Mucosa of rectum (tissue), 2 donors: ENCODE results near the gene PPP1R12B.
A peak's percentile ranks its signal among the peaks of the same experiment; 100 is the strongest.

Source experiments
- H3K27ac ChIP-seq, 2 donors: one replicate each; pipeline ENCODE4 v1.7.0; 2013; ENCODE audit warnings: inconsistent platforms in 2 of 2, low read depth in 2 of 2, low read length in 2 of 2
- H3K27me3 ChIP-seq, 2 donors: one replicate each; pipeline ENCODE4 v1.7.0; 2013; ENCODE audit warnings: low read length in 2 of 2; ENCODE audit not compliant: control insufficient read depth in 2 of 2, insufficient read depth in 2 of 2
- H3K36me3 ChIP-seq, 2 donors: one replicate each; pipeline ENCODE4 v1.7.0; 2013; ENCODE audit warnings: low read length in 2 of 2; ENCODE audit not compliant: control insufficient read depth in 2 of 2, insufficient read depth in 2 of 2
- H3K4me1 ChIP-seq, 2 donors: one replicate each; pipeline ENCODE4 v1.7.0; 2013; ENCODE audit warnings: low read length in 2 of 2, mild to moderate bottlenecking in 1 of 2; ENCODE audit not compliant: control insufficient read depth in 2 of 2, insufficient read depth in 2 of 2
- H3K4me3 ChIP-seq, 2 donors: one replicate each; pipeline ENCODE4 v1.7.0; 2013; ENCODE audit warnings: low read length in 2 of 2
- H3K9ac ChIP-seq, 2 donors: one replicate each; pipeline ENCODE4 v1.7.0; 2013; ENCODE audit warnings: low read length in 2 of 2, low read depth in 1 of 2, mild to moderate bottlenecking in 1 of 2
- H3K9me3 ChIP-seq, 2 donors: one replicate each; pipeline ENCODE4 v1.7.0; 2013; ENCODE audit warnings: low read length in 2 of 2; ENCODE audit not compliant: control insufficient read depth in 2 of 2
- donor health status: healthy.
- donor health status: Normal muscosa, but diverticular disease.

PPP1R12B gene

GRCh38 chr1:202348509-202349205 is at the start of gene PPP1R12B:
Gene PPP1R12B (plus strand): TSS chr1:202348699. CDS start chr1:202348852, 153 bp downstream.
- peak within 1 kb of the TSS; percentile 91 to 92 for H3K9ac ChIP-seq
- peak within 1 kb of the TSS; percentile 89 to 90 for H3K27ac ChIP-seq
- H3K36me3 ChIP-seq, result no peaks in the 10 kb centered on the region
- peaks cover 5 to 7% of the 10 kb centered on the region in 2 donors for H3K4me1 ChIP-seq
- no peaks in the 10 kb centered on the region for H3K9me3 ChIP-seq
- peak within 1 kb of the TSS; percentile 98 for H3K4me3 ChIP-seq
- no peaks in the 10 kb centered on the region for H3K27me3 ChIP-seq

- no peaks in the 10 kb centered on the region for H3K36me3 ChIP-seq
- H3K9ac ChIP-seq, result no peak overlapping the region
- no peaks in the 10 kb centered on the region for H3K9me3 ChIP-seq
- no peak overlapping the region for H3K27ac ChIP-seq
- no peak overlapping the region for H3K4me3 ChIP-seq
- no peaks in the 10 kb centered on the region for H3K4me1 ChIP-seq
- no peaks in the 10 kb centered on the region for H3K27me3 ChIP-seq
Observed at GRCh38 chr1:202302166-202302565, 46.3 kb upstream of the PPP1R12B start.

GRCh38 chr1:202304375-202304774 is 44.1 kb upstream of the PPP1R12B start:
- Histone ChIP-seq H3K27me3 (no peaks in the 10 kb centered on the region), H3K9me3 (no peaks in the 10 kb centered on the region), H3K27ac (no peak overlapping the region), H3K4me3 (no peak overlapping the region), H3K36me3 (no peaks in the 10 kb centered on the region), H3K4me1 (no peaks in the 10 kb centered on the region), H3K9ac (no peak overlapping the region)

- no peaks in the 10 kb centered on the region for H3K27me3 ChIP-seq
- H3K36me3 ChIP-seq, result no peaks in the 10 kb centered on the region
- no peak overlapping the region for H3K27ac ChIP-seq
- H3K9ac ChIP-seq, result no peak overlapping the region
- H3K4me3 ChIP-seq, result no peak overlapping the region
- no peaks in the 10 kb centered on the region for H3K4me1 ChIP-seq
- no peaks in the 10 kb centered on the region for H3K9me3 ChIP-seq
Observed at GRCh38 chr1:202305168-202305567, 43.3 kb upstream of the PPP1R12B start.

- Histone ChIP-seq H3K4me1 (no peaks in the 10 kb centered on the region), H3K4me3 (no peak overlapping the region), H3K9me3 (no peaks in the 10 kb centered on the region), H3K27ac (no peak overlapping the region), H3K9ac (no peak overlapping the region), H3K27me3 (no peaks in the 10 kb centered on the region), H3K36me3 (no peaks in the 10 kb centered on the region)
Observed at GRCh38 chr1:202306535-202307345, 41.8 kb upstream of the PPP1R12B start.

GRCh38 chr1:202310071-202310725 is 38.3 kb upstream of the PPP1R12B start:
- Histone ChIP-seq H3K4me3 (no peak overlapping the region), H3K9me3 (no peaks in the 10 kb centered on the region), H3K27me3 (no peaks in the 10 kb centered on the region), H3K36me3 (no peaks in the 10 kb centered on the region), H3K4me1 (no peaks in the 10 kb centered on the region), H3K9ac (no peak overlapping the region), H3K27ac (no peak overlapping the region)

- H3K9ac ChIP-seq, result no peak overlapping the region
- H3K4me3 ChIP-seq, result no peak overlapping the region
- H3K27me3 ChIP-seq, result no peaks in the 10 kb centered on the region
- no peaks in the 10 kb centered on the region for H3K4me1 ChIP-seq
- H3K36me3 ChIP-seq, result no peaks in the 10 kb centered on the region
- no peak overlapping the region for H3K27ac ChIP-seq
- H3K9me3 ChIP-seq, result no peaks in the 10 kb centered on the region
Observed at GRCh38 chr1:202310746-202311145, 37.8 kb upstream of the PPP1R12B start.

GRCh38 chr1:202311875-202312635 is 36.4 kb upstream of the PPP1R12B start:
- H3K27me3 ChIP-seq, result no peaks in the 10 kb centered on the region
- no peaks in the 10 kb centered on the region for H3K36me3 ChIP-seq
- H3K9me3 ChIP-seq, result no peaks in the 10 kb centered on the region
- no peak overlapping the region for H3K27ac ChIP-seq
- H3K4me1 ChIP-seq, result no peaks in the 10 kb centered on the region
- H3K9ac ChIP-seq, result no peak overlapping the region
- no peak overlapping the region for H3K4me3 ChIP-seq

GRCh38 chr1:202315576-202316168 is 32.8 kb upstream of the PPP1R12B start:
- H3K4me1 ChIP-seq, result no peaks in the 10 kb centered on the region
- no peaks in the 10 kb centered on the region for H3K36me3 ChIP-seq
- no peak overlapping the region for H3K9ac ChIP-seq
- H3K27ac ChIP-seq, result no peak overlapping the region
- no peak overlapping the region for H3K4me3 ChIP-seq
- H3K27me3 ChIP-seq, result no peaks in the 10 kb centered on the region
- no peaks in the 10 kb centered on the region for H3K9me3 ChIP-seq
